RWPE1 (cell line): ENCODE data around the gene TXNRD2.

Experiments used
- CTCF ChIA-PET: fragments of 350-600 bp; sonication (Branson Sonifier 250); formaldehyde crosslinking; extraction: SDS; loops from one replicate; lab custom pipeline; 2021; lab: Yijun Ruan, JAX
- POLR2A ChIA-PET: fragments of 400-600 bp; formaldehyde crosslinking; extraction: SDS; loops from one replicate; lab custom pipeline; 2020; ENCODE audit warnings: antibody characterized with exemption; ENCODE audit not compliant: low non-redundant PET; lab: Yijun Ruan, JAX
- DNase-seq: peaks from one replicate; pipeline ENCODE4 v3.0.0; 2012; ENCODE audit warnings: low spot score
- H3K27ac ChIP-seq: fragments of 450-650 bp; 2 replicates; pipeline ENCODE4 v1.5.1; 2017
- CTCF ChIP-seq: fragments of 450-650 bp; conservative IDR thresholded peaks from 2 replicates; pipeline ENCODE4 v1.5.1; 2017; ENCODE audit warnings: low read depth, mild to moderate bottlenecking

TXNRD2 gene

GRCh38 chr22:19959587-19960490, 18.2 kb upstream of the TXNRD2 start:
- peak overlapping the region; percentile 78 for H3K27ac ChIP-seq
- ChIA-PET CTCF (no interaction called here), POLR2A (no interaction called here)
- no peak for DNase-seq
- no peak for TF ChIP-seq CTCF

GRCh38 chr22:19959043-19959586, 17.5 kb upstream of the TXNRD2 start:
- POLR2A ChIA-PET: interaction anchor here (0.5 to 0.7 kb wide), 2 partner anchors 19 to 148 kb away, joined by 3 to 4 read pairs; no protein-coding TSS in a partner anchor

GRCh38 chr22:19958083-19959042, 16.7 kb upstream of the TXNRD2 start:
- CTCF ChIA-PET: no interaction called here
- H3K27ac ChIP-seq: peak overlapping the region; percentile 45
- no peak for DNase-seq
- no peak for TF ChIP-seq CTCF
- POLR2A ChIA-PET: interaction anchor here (0.5 to 0.7 kb wide), 2 partner anchors 19 to 149 kb away, joined by 3 to 4 read pairs; no protein-coding TSS in a partner anchor

More at GRCh38 chr22:19959043-19959586, 17.5 kb upstream of the TXNRD2 start:
- CTCF ChIA-PET: no interaction called here
- peak overlapping the region; percentile 45 for H3K27ac ChIP-seq
- no peak for DNase-seq
- no peak for TF ChIP-seq CTCF

GRCh38 chr22:19957445-19957844, 15.8 kb upstream of the TXNRD2 start:
- CTCF ChIA-PET: no interaction called here
- DNase-seq: no peak
- TF ChIP-seq CTCF: no peak
- POLR2A ChIA-PET: no interaction called here
- no peak overlapping the region for H3K27ac ChIP-seq

GRCh38 chr22:19955241-19956128, 13.9 kb upstream of the TXNRD2 start:
- TF ChIP-seq CTCF: no peak
- DNase-seq: no peak
- CTCF ChIA-PET: interaction anchor here (0.6 to 2.9 kb wide), 2 partner anchors 174 to 225 kb away, joined by 3 to 9 read pairs; no protein-coding TSS in a partner anchor
- peak overlapping the region; percentile 75 for H3K27ac ChIP-seq
- POLR2A ChIA-PET: no interaction called here
